HG03139 (cell line): ENCODE measurements around the gene PTPMT1.
A peak's percentile ranks its signal among the peaks of the same experiment; 100 is the strongest.

Experiments used
- ATAC-seq: cut with Tn5 transposase; IDR thresholded peaks from one replicate; pipeline ENCODE4 v1.9.1; 2021; ENCODE audit not compliant: unreplicated experiment

Gene PTPMT1

DNA sequence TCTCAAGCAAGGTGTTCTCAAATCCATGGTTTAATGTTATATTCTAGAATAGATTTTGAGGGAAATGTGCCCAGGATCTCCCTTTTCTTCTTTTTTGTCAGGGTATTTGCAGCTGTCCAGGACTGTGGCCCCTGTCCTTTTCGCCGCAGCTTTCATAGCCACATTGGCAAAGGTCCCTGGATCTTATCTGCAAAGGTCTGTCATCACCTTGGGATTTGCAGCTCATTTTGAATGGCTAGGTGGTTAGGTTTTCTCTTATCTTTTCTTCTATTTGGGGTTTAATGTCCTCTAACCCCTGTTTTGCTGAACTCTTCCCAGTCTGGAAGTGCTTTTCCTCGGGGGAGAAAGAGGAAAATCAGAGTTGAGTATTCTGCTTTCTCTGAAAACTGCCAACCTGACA, 40.5 kb downstream of the PTPMT1 start:
- ATAC-seq: no peak

GRCh38 chr11:47606731-47607130, 41.3 kb downstream of the PTPMT1 start:
- no peak for ATAC-seq

DNA sequence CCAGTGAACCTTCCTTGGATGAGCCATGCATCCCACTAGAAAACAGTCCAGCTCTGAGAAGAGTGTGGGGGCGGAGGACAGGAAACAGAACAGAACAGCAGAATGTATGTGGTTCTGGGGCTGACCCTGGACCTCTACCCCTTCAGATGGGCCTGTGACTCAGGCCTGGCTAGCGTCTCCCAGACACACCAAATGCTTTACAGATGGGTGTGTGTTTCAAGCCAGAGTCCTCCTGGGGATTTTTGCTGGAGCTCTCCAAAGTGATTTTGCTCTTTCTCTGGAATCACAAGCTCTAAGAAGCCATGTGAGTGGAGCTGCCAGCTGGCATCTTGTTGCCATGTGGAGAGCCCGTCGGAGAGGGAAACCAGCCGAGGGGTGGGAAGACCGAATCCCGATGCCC, 42.0 kb downstream of the PTPMT1 start:
- ATAC-seq: no peak

GRCh38 chr11:47609675-47610074, 44.3 kb downstream of the PTPMT1 start:
- ATAC-seq: no peak

DNA sequence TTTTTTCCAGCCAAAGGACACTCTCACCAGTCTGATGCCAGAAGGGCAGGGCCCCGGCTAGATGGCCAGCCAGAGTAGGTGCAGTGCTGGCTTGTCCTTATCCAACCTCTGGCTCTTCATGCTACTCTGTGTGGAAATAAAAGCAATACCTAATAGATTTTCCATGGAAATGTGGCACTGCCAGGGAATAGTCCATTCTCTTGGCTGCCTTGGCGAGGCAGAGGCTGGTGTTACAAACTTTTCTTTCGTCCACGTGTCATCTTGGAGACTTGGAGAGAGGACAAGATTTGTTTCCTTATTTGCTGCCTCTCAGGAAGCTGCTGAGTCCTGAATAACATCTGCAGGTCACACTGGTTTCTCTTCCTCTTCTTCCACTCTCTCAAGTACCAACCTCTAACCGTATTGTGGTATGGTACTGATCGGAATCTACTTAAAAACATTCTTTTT, 46.0 kb downstream of the PTPMT1 start:
- peak; percentile 54 for ATAC-seq

DNA sequence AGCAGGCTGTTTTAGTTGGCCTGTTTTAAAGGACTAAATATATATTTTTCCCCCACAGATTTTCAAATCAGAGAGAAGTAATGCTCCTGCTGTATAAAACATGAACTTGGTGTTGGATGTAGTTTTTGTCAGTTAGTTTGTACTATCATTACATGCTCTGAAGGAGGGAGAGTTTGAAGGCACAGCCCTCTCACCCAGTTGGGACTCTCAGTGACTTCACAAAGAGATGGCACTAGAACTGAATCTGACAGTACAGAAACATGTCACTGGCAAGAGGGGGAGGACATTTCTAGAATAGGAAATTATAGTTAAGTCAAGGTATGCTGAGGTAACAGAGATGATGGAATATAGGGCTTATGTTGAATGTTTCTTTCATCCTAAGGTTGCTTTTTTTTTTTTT, 49.9 kb downstream of the PTPMT1 start:
- no peak for ATAC-seq

DNA sequence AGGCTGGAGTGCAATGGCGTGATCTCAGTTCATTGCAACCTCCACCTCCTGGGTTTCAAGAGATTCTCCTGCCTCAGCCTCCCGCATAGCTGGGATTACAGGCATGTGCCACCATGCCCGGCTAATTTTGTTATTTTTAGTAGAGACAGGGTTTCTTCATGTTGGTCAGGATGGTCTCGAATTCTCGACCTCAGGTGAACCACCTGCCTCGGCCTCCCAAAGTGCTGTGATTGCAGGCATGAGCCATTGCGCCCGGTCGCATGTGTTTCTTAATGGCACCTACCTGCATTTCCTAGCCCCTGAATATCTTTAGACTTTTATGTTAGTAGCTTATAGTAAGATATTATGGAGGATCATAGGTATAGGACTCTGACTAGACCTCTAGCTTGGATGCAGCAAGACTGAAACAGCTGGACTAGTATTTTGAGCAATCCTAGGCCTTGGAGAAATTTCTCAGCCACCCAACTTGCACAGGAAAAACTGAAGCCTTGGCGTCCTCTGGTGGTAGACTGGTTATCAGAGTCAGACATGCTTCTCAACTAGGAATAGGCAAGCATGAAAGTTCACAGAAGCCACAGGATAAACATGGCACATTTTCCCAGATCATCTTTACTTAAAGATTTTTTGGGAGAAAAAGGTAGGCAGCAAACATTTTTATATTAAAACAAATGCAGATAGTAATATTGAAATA, 51.5 kb downstream of the PTPMT1 start:
- no peak for ATAC-seq

DNA sequence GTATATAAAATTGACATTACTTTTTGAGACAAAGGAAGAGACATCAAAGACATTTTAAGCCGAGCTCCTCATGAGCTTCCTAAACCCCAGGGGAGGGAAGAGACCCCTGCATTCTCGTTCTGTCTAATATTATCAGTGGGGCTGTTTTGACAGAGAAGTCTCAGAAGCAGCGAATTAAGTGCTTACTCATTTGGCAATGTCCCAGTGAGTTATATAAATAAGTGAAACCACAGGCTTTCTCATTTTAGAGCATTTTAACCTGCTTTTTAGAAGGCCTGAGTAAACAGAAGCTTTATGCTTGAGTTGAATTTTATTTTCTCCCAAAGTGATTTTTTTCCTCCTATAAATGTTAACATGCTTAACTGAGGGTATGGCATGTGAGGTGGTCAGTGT, 52.0 kb downstream of the PTPMT1 start:
- no peak for ATAC-seq

- no peak for ATAC-seq
Observed at GRCh38 chr11:47620836-47621378, 55.5 kb downstream of the PTPMT1 start.
